Fibroblast of pulmonary artery (primary cell): ENCODE data around the gene MBD4.

Experiments used
- DNase-seq: peaks from one replicate; pipeline ENCODE4 v3.0.0-alpha.2; 2010; ENCODE audit warnings: low read depth
- H3K4me3 ChIP-seq: replicated peaks from 2 replicates; pipeline ENCODE4 v1.5.1; 2011; ENCODE audit warnings: low read depth, mild to moderate bottlenecking, control low read depth, low read length, moderate library complexity
- CTCF ChIP-seq: IDR thresholded peaks from 2 replicates; pipeline ENCODE4 v1.5.1; 2011; ENCODE audit warnings: mild to moderate bottlenecking, control low read depth, low read length, inconsistent platforms; ENCODE audit errors: missing control alignments

MBD4 gene

GRCh38 chr3:129448186-129448895 lies 8.6 kb upstream of the MBD4 start:
- DNase-seq: no peak
- H3K4me3 ChIP-seq: no peak overlapping the region
- TF ChIP-seq CTCF: no peak

GRCh38 chr3:129446926-129447325 lies 7.2 kb upstream of the MBD4 start:
- DNase-seq: no peak
- no peak overlapping the region for H3K4me3 ChIP-seq
- TF ChIP-seq CTCF: no peak

- TF ChIP-seq CTCF: no peak
- no peak for DNase-seq
These were observed 5.7 kb upstream of the MBD4 start for GRCh38 chr3:129445471-129445870.

GRCh38 chr3:129442947-129443346 lies 3.2 kb upstream of the MBD4 start:
- DNase-seq: no peak
- TF ChIP-seq CTCF: no peak
- H3K4me3 ChIP-seq: no peak overlapping the region

More at GRCh38 chr3:129445471-129445870, 5.7 kb upstream of the MBD4 start:
- H3K4me3 ChIP-seq: no peak overlapping the region

- H3K4me3 ChIP-seq: no peak overlapping the region
- no peak for TF ChIP-seq CTCF
- no peak for DNase-seq
These were observed 2.7 kb upstream of the MBD4 start for GRCh38 chr3:129442486-129442885.

- H3K4me3 ChIP-seq: no peak overlapping the region
- DNase-seq: peak; percentile 85
These were observed 2.0 kb upstream of the MBD4 start for GRCh38 chr3:129441782-129442181.

More at GRCh38 chr3:129441782-129442181, 2.0 kb upstream of the MBD4 start:
- TF ChIP-seq CTCF: peak; percentile 26
